Activated CD4-positive, alpha-beta T cell treated with anti-CD3 and anti-CD28 coated beads, Interleukin-2, amount 50 U/mL, for 16 hours (primary cell): Measurements from ENCODE around the gene AGBL1.

Experiments
- DNase-seq: peaks from one replicate; pipeline ENCODE4 v3.0.0-alpha.2; 2020

AGBL1 gene

GRCh38 chr15:86079508-86080266 is at the start of gene AGBL1:
Gene AGBL1 (plus strand): TSS chr15:86079871.
- DNase-seq, result no peak

GRCh38 chr15:86034904-86035303 is 44.8 kb upstream of the AGBL1 start:
- DNase-seq, result no peak

- no peak for DNase-seq
Observed at GRCh38 chr15:86036243-86036642, 43.4 kb upstream of the AGBL1 start.

GRCh38 chr15:86038491-86038890 is 41.2 kb upstream of the AGBL1 start:
- no peak for DNase-seq

- DNase-seq, result no peak
Observed at GRCh38 chr15:86040356-86041033, 39.2 kb upstream of the AGBL1 start.

- DNase-seq, result no peak
Observed at GRCh38 chr15:86041399-86041798, 38.3 kb upstream of the AGBL1 start.

GRCh38 chr15:86042226-86042625 is 37.4 kb upstream of the AGBL1 start:
- no peak for DNase-seq

GRCh38 chr15:86044981-86045380 is 34.7 kb upstream of the AGBL1 start:
- DNase-seq, result no peak

- no peak for DNase-seq
Observed at GRCh38 chr15:86054338-86054737, 25.3 kb upstream of the AGBL1 start.

GRCh38 chr15:86055688-86056087 is 24.0 kb upstream of the AGBL1 start:
- DNase-seq, result no peak

GRCh38 chr15:86059851-86060250 is 19.8 kb upstream of the AGBL1 start:
- no peak for DNase-seq

- DNase-seq, result no peak
Observed at GRCh38 chr15:86060674-86061073, 19.0 kb upstream of the AGBL1 start.

- no peak for DNase-seq
Observed at GRCh38 chr15:86061581-86061980, 18.1 kb upstream of the AGBL1 start.

- DNase-seq, result no peak
Observed at GRCh38 chr15:86062646-86063243, 16.9 kb upstream of the AGBL1 start.

- no peak for DNase-seq
Observed at GRCh38 chr15:86063356-86064095, 16.1 kb upstream of the AGBL1 start.

GRCh38 chr15:86064326-86064725 is 15.3 kb upstream of the AGBL1 start:
- no peak for DNase-seq

- no peak for DNase-seq
Observed at GRCh38 chr15:86066174-86066834, 13.4 kb upstream of the AGBL1 start.

GRCh38 chr15:86073281-86073680 is 6.4 kb upstream of the AGBL1 start:
- DNase-seq, result no peak

- no peak for DNase-seq
Observed at GRCh38 chr15:86076468-86076867, 3.2 kb upstream of the AGBL1 start.

- no peak for DNase-seq
Observed at GRCh38 chr15:86077070-86077469, 2.6 kb upstream of the AGBL1 start.

- DNase-seq, result no peak
Observed at GRCh38 chr15:86080302-86080701, 631 bp downstream of the AGBL1 start.

- DNase-seq, result no peak
Observed at GRCh38 chr15:86082619-86083380, 3.1 kb downstream of the AGBL1 start.
